ENCODE results near the gene DPEP1. TPM values are rescaled to one million over a fixed set of nuclear protein-coding genes. Genes with fewer than 3 reads are reported as not detected.

DPEP1 gene
- total RNA-seq, 2 experiments from 2014 or later, result not detected

DNA sequence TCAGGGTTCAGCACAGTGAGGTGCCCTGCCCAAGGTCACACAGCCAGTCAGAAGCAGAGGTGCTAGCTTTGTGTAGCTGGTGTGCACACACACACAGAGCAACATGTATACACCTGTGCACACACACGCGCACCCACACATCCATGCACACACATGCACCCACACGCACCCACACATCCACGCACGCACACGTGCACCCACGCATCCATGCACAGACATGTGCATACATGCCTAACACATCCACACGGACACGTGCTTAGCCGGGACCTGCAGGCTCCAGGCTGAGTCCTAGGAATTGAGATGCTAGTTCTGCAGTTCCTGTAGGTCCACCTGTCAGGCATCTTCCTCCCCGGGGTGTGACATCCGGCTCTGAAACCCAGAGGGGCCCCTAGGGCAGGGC is 13.0 kb upstream of the DPEP1 start:
- POLR2A ChIA-PET, result interaction anchor here (1.1 to 2.1 kb wide), 2 partner anchors 14 to 57 kb away, joined by 3 to 6 read pairs; partner anchors contain the start of genes CHMP1A and SPATA33
- no peak for ATAC-seq
- intact Hi-C loops (cut with micrococcal nuclease), result no loop called here
- H3K9me3 Mint-ChIP-seq, result no peaks in the 10 kb centered on the region
- DNase-seq, result no peak
- H3K36me3 Mint-ChIP-seq (ENCODE audit: low read depth), result no peaks in the 10 kb centered on the region
- H3K4me3 Mint-ChIP-seq, result no peak overlapping the region
- H3K4me1 Mint-ChIP-seq (ENCODE audit: low read depth), result peaks cover 12% of the 10 kb centered on the region
- TF ChIP-seq, protein P1, sequence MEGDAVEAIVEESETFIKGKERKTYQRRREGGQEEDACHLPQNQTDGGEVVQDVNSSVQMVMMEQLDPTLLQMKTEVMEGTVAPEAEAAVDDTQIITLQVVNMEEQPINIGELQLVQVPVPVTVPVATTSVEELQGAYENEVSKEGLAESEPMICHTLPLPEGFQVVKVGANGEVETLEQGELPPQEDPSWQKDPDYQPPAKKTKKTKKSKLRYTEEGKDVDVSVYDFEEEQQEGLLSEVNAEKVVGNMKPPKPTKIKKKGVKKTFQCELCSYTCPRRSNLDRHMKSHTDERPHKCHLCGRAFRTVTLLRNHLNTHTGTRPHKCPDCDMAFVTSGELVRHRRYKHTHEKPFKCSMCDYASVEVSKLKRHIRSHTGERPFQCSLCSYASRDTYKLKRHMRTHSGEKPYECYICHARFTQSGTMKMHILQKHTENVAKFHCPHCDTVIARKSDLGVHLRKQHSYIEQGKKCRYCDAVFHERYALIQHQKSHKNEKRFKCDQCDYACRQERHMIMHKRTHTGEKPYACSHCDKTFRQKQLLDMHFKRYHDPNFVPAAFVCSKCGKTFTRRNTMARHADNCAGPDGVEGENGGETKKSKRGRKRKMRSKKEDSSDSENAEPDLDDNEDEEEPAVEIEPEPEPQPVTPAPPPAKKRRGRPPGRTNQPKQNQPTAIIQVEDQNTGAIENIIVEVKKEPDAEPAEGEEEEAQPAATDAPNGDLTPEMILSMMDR (IDR thresholded peaks at IDR 0.05), result no peak
- H3K27ac Mint-ChIP-seq, result no peak overlapping the region
- no peaks in the 10 kb centered on the region for H3K27me3 Mint-ChIP-seq
- CTCF ChIA-PET, result interaction anchor here (1.1 to 1.5 kb wide), 2 partner anchors 15 to 35 kb away, joined by 3 to 6 read pairs; no protein-coding TSS in a partner anchor

DNA sequence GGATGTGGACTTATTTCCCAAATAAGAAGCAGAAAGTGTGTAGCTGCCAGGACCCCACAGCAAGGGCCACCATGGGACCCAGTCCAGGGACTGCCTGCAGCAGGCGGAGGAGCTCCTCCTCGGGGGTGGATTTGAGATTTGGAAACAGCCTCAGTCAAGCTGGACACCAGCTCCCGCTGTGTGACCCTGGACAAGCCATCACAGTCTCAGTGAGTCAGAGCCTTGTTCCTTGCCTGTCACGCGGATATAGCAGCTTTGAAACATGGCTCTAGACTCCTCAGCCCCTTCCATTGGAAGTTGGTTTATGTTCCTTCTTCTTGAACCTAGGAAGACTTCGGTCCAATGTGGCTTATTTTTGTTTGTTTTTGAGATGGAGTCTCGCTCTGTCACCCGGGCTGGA is 12.5 kb upstream of the DPEP1 start:
- intact Hi-C loops (cut with micrococcal nuclease), result no loop called here
- peaks cover 12% of the 10 kb centered on the region for H3K4me1 Mint-ChIP-seq (ENCODE audit: low read depth)
- H3K36me3 Mint-ChIP-seq (ENCODE audit: low read depth), result no peaks in the 10 kb centered on the region
- no peak for DNase-seq
- H3K4me3 Mint-ChIP-seq, result no peak overlapping the region
- TF ChIP-seq, protein P1 (IDR thresholded peaks at IDR 0.05), result no peak
- H3K27ac Mint-ChIP-seq, result no peak overlapping the region
- ChIA-PET CTCF (interaction anchor here (1.1 to 1.5 kb wide), 2 partner anchors 15 to 36 kb away, joined by 3 to 6 read pairs; no protein-coding TSS in a partner anchor), POLR2A (interaction anchor here (1.1 to 2.1 kb wide), 2 partner anchors 14 to 57 kb away, joined by 3 to 6 read pairs; partner anchors contain the start of genes CHMP1A and SPATA33)
- no peaks in the 10 kb centered on the region for H3K9me3 Mint-ChIP-seq
- ATAC-seq, result no peak
- H3K27me3 Mint-ChIP-seq, result no peaks in the 10 kb centered on the region

DNA sequence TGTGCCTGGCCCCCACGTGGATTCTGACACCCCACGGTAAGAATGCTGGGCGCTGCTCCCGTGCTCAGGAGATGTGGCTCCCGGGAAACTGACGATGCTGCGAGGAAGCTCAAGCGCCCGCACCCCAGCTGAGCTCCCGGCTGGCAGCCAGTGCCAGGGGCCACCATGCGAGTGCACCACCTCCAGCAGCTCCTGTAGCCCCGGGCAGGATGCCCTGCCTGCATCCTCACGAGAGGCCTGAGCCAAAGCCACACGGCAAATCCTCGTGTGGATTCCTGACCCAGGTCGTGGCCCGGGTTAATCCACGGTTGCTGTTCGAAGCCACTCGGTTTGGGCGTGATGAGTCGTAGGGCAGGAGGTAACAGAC is 11.6 kb upstream of the DPEP1 start:
- ATAC-seq (no peak), DNase-seq (no peak)
- intact Hi-C loops (cut with micrococcal nuclease), result no loop called here
- H3K36me3 Mint-ChIP-seq (ENCODE audit: low read depth), result no peaks in the 10 kb centered on the region
- CTCF ChIA-PET, result interaction anchor here (1.6 kb wide), 1 partner anchor 13 kb away, joined by 8 read pairs; no protein-coding TSS in a partner anchor
- H3K4me1 Mint-ChIP-seq (ENCODE audit: low read depth), result peaks cover 12% of the 10 kb centered on the region
- TF ChIP-seq, protein P1 (IDR thresholded peaks at IDR 0.05), result no peak
- no peak overlapping the region for H3K4me3 Mint-ChIP-seq
- POLR2A ChIA-PET, result interaction anchor here (0.9 to 1.4 kb wide), 4 partner anchors 13 to 42 kb away, joined by 3 to 5 read pairs (median 4); no protein-coding TSS in a partner anchor
- H3K27ac Mint-ChIP-seq, result no peak overlapping the region
- H3K27me3 Mint-ChIP-seq, result no peaks in the 10 kb centered on the region
- H3K9me3 Mint-ChIP-seq, result no peaks in the 10 kb centered on the region

DNA sequence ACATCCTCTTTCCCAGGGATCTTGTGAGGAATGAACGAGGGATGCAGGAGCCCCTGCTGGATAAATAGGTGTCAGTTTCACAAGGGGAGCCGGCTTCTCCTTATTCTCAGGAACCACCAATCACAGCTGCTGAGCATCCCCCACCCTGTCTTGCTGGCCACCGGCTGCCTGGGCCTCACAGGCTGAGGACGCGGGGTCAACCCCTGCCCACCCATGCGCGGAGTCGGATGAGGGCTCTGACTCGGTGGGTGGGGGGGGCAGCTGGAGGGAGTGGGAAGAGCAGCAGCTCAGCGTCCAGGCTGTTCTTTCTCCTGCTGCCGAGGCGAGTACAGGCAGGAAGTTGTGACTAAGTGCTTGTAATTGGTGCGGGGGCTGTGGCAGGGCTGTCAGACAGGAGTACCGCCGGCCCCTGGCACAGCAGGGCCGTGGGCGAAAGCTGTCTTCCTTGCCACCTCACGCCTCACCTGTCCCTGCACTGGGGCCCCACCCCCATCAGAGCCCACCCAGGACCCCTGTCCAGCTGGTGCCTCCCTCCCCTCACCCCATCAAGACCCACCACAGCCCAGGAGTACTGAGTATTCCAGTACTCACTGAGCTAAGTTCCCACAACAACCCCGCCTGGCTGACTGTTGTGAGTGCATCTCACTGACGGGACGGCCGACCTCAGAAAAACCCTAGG is 11.0 kb upstream of the DPEP1 start:
- TF ChIP-seq, protein P1 (IDR thresholded peaks at IDR 0.05), result no peak
- H3K36me3 Mint-ChIP-seq (ENCODE audit: low read depth), result no peaks in the 10 kb centered on the region
- H3K27me3 Mint-ChIP-seq, result no peaks in the 10 kb centered on the region
- intact Hi-C loops (cut with micrococcal nuclease), result no loop called here
- ATAC-seq (peak; percentile 93), DNase-seq (peak; percentile 89)
- no peaks in the 10 kb centered on the region for H3K9me3 Mint-ChIP-seq
- peak overlapping the region; percentile 21 for H3K4me3 Mint-ChIP-seq
- ChIA-PET CTCF (interaction anchor here (0.6 to 1.6 kb wide), 2 partner anchors 11 to 13 kb away, joined by 3 to 8 read pairs; no protein-coding TSS in a partner anchor), POLR2A (interaction anchor here (0.8 to 1.4 kb wide), 5 partner anchors 10 to 43 kb away, joined by 3 to 5 read pairs (median 3); no protein-coding TSS in a partner anchor)
- H3K27ac Mint-ChIP-seq, result peak overlapping the region; percentile 34
- H3K4me1 Mint-ChIP-seq (ENCODE audit: low read depth), result peaks cover 12% of the 10 kb centered on the region

Data from activated CD8-positive, alpha-beta T cell treated with anti-CD3 and anti-CD28 coated beads for 36 hours (primary cell).